GM23248 (cell line): Measurements from ENCODE around the gene VSIG8.

Experiments used
- EZH2 ChIP-seq: fragments of 200-600 bp; sonication (generic); IDR thresholded peaks from 2 replicates; pipeline ENCODE4 v1.6.1; 2018; ENCODE audit warnings: antibody characterized with exemption, mild to moderate bottlenecking; ENCODE audit not compliant: insufficient read depth, poor library complexity, severe bottlenecking
- EZH2phosphoT487 ChIP-seq: fragments of 200-600 bp; sonication (generic); IDR thresholded peaks from 2 replicates; pipeline ENCODE4 v1.6.1; 2018; ENCODE audit warnings: antibody characterized with exemption, moderate library complexity, mild to moderate bottlenecking, low read depth; ENCODE audit not compliant: insufficient read depth

- TF ChIP-seq EZH2 = no peak
- no peak for TF ChIP-seq EZH2phosphoT487
Observed at GRCh38 chr1:159869607-159870006, 7.2 kb upstream of the VSIG8 start.
